HS-5 (cell line): ENCODE results near the gene CACHD1.

ENCODE experiments used
- DNase-seq: peaks from one replicate; pipeline ENCODE4 v3.0.0-alpha.2; 2012; ENCODE audit warnings: low read depth

CACHD1 gene

GRCh38 chr1:64523413-64524337, 53.7 kb downstream of the CACHD1 start:
- DNase-seq, result no peak

GRCh38 chr1:64524614-64525013, 54.7 kb downstream of the CACHD1 start:
- no peak for DNase-seq

DNA sequence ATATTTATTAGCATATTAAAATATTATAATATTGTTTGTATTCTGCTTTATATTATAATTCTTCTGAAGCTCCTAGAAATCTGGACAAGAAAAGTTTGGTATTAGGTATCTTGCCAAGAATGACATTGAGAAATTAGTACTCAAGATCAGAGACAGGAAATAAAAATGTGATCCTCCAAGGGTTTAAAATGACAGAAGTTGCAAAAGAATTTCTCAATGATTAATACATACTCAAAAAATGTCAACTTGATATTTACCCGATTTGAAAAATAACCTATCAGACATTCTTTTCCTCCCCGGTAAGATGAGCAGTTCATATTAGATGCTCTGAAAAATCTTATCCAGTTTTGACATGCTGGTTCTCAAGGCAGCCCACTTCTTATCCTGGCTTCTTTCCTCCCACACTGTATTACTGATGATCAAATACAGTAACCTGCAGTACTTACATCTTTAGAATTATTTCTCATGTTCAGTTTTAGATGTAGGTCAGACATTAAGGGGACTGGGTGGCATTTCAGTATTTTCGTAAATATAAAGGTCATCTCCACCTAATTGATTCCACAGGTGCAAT, 55.3 kb downstream of the CACHD1 start:
- DNase-seq, result no peak

GRCh38 chr1:64526312-64526711, 56.4 kb downstream of the CACHD1 start:
- DNase-seq, result no peak

GRCh38 chr1:64527165-64527564, 57.2 kb downstream of the CACHD1 start:
- no peak for DNase-seq

DNA sequence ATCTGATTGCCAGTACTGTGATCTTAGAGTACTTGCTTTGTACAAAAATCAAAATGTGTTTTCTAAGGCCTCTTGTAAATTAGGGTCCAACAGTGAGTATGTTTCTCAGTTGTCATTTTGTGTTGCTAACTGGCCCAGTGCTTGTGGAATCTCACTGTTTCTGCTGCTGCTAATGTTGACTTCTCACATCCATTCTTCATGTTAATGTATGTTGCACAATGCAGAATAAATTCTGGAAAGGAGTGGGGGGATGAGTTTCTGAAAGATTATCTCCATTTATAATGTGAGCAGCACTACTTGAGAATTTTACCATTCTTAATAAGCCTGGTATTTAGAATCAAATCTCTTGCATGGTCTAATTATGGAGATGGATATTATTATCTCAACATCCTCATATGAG, 57.9 kb downstream of the CACHD1 start:
- no peak for DNase-seq

DNA sequence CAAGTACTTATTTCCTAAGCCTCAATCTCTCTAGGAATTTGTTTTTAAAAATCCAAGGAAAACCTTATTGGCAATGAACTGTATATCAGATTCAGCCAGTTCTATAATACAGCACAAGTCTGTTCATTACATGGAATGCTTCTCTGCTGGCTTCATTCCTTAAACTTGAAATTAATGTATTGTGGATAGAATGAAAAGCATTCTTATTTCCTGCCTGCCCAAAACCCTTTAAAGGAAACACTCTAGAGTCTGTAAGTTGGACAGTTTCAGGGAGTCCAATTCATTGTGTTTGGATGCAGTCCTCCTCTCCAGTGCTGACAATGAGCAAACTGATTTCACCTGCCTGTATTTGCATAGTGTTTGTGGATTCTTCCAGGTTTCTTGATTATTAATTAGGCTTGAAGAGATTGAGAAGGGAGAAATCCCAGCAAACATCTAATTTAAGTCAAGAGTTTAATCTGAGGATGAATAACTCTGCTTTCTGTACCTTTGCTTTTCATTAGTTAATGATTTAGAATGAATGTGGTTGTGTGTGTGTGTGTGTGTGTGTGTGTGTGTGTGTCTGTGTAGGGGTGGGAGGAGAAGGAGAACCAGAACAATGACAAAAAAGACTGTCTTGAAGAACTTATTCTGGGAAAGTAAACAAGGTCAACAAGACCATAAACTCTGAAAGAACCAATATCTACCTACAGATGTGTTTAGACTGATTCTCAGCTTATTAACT, 61.2 kb downstream of the CACHD1 start:
- DNase-seq, result no peak

- no peak for DNase-seq
These were observed 62.7 kb downstream of the CACHD1 start for GRCh38 chr1:64532646-64533045.

GRCh38 chr1:64535938-64536835, 66.3 kb downstream of the CACHD1 start:
- DNase-seq, result no peak

- no peak for DNase-seq
These were observed 67.0 kb downstream of the CACHD1 start for GRCh38 chr1:64536836-64537490.

DNA sequence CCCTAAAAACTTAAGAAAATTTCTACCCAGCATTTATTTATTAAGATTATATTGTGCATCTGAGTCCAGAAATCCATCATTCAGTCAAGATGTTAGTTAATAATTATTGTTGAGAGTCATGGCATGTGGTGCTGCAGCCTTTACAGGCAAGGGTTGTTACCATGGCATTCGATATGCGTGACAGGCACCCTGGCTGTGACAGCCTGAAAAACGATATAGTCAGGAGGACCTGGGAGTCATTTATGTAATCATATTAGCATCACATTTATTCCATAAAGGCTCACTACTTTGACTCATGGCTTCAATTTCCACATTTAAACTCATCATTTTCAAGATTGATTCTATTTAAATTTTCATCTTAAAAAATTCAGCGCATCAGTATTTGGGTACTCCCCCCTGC, 68.0 kb downstream of the CACHD1 start:
- no peak for DNase-seq

- no peak for DNase-seq
These were observed 68.5 kb downstream of the CACHD1 start for GRCh38 chr1:64538389-64538788.

- no peak for DNase-seq
These were observed 69.4 kb downstream of the CACHD1 start for GRCh38 chr1:64539289-64539688.

DNA sequence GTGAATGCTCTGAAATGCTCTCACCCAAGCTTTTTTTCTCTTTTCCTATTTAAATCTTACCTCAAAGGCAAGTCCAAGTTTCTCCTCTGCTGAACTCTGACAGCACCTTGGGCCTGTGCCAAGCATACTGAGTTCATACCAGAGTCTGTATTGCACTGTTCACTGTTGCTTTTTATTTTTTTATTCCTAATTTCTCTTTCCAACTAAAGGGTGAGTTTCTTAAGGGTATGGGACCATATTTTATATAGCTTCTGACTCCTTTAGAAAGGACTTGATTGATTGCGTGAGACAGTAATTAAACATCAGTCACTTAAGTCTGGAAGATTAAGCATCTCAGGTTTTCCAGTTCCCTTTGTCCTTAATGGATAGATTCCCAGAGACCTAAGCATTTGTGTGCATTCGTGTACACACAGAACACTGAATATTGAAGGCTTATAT, 69.9 kb downstream of the CACHD1 start:
- no peak for DNase-seq

- DNase-seq, result no peak
These were observed 70.4 kb downstream of the CACHD1 start for GRCh38 chr1:64540265-64540791.

DNA sequence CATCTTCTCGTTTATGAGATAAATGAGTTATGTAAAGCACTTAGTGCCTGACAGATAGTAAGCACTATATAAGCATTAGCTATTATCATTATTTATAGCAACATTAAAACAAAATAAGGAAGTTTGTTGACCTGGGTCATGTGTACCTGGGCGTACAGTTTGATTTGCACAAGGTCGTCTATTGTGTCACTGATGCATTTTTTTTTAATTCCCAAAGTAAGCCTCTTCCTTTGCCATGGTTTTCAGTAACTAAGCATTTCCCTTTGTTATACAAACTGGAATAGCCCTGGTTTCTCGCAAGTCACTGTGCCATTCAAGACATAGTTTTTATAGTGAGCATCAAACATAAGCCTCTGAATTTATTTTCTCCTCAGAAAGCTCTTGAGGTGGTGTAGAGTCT, 72.2 kb downstream of the CACHD1 start:
- DNase-seq, result no peak

GRCh38 chr1:64543831-64544230, 73.9 kb downstream of the CACHD1 start:
- DNase-seq, result peak; percentile 26

GRCh38 chr1:64545118-64545843, 75.4 kb downstream of the CACHD1 start:
- no peak for DNase-seq

DNA sequence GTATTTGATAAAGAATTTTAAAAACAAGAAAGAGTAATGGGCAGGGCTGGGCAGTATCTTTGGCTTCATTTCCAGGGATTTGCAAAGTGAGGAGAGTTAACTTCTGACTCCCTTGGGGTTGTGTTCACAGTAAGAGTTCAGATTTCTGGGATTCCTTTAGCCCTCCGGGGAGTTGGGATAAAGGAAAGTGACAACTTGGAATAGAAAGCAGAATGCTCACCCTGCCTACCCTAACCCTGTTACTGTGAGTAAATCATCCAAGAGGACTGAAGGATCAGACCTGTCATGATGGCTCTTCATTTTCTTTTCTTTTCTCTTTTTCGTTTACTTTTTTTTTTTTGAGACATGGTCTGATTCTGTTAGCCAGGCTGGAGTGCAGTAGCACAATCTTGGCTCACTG, 76.1 kb downstream of the CACHD1 start:
- no peak for DNase-seq

DNA sequence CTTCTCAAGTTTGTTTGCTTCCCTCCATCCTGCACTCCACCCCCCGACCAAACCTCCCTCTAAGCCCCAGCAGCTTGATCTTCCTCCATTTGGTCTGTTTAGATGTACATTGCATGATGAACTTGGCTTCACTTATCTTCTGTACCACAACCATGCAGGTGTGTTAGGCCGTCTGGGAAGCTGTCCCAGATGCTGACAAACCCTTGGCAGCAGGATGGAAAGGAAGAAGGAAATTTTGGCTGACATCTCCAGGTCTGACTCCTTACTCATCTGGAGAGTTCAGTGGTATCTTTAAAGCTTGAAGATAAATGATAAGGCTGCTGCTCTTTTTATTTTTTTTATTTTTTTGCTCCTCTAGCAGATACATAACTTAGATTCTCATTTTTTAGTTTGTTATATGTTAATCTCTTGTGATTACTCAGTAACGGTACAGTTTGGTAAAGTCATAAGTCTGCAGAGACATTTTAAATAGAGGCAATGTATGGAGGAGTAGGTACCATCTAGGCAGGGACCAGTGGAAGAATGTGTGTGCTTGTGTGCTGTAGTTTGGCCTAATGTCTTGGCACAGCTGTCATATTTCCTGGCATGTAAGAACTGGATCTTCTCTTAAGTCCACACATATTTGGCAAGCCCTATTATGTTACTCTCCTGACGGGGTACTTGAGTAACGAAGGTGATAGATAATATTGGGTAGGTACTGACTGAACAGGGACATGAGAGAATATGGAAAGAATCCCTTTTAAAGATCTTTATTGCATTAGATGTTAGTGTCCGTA, 79.7 kb downstream of the CACHD1 start:
- no peak for DNase-seq
